HL-60 (cell line): ENCODE data around the gene CACNA1C.

ENCODE experiments used
- DNase-seq, 2 experiments: peaks; one replicate each; pipeline ENCODE4 v3.0.0-alpha.2; 2010 to 2020; ENCODE audit warnings: low read depth in 1 of 2, low spot score in 1 of 2
- H3K27ac ChIP-seq: fragments of 250-450 bp; sonication (Bioruptor Pico); replicated peaks from 2 replicates; pipeline ENCODE4 v1.5.1; 2020; ENCODE audit warnings: mild to moderate bottlenecking, moderate library complexity
- H3K27me3 ChIP-seq: fragments of 250-450 bp; sonication (Bioruptor Pico); 2 replicates; pipeline ENCODE4 v1.5.1; 2021; ENCODE audit warnings: mild to moderate bottlenecking, moderate library complexity; ENCODE audit not compliant: insufficient read depth, poor library complexity, severe bottlenecking
- H3K4me3 ChIP-seq: replicated peaks from 2 replicates; pipeline ENCODE4 v1.5.1; 2011; ENCODE audit warnings: mild to moderate bottlenecking, control low read depth, low read length; ENCODE audit not compliant: insufficient read depth
- CTCF ChIP-seq: IDR thresholded peaks from one replicate; pipeline ENCODE4 v1.5.1; 2011; ENCODE audit warnings: low read length, control low read depth, inconsistent platforms; ENCODE audit not compliant: insufficient read depth
- GABPA ChIP-seq: IDR thresholded peaks from 2 replicates; pipeline ENCODE4 v1.6.1; 2012; ENCODE audit warnings: low read depth
- POLR2AphosphoS5 ChIP-seq: IDR thresholded peaks from 2 replicates; pipeline ENCODE4 v1.6.1; 2012; ENCODE audit warnings: low read depth
- REST ChIP-seq: IDR thresholded peaks from 2 replicates; pipeline ENCODE4 v1.6.1; 2012; ENCODE audit warnings: low read depth; ENCODE audit not compliant: insufficient replicate concordance
- SPI1 ChIP-seq: IDR thresholded peaks from 2 replicates; pipeline ENCODE4 v1.6.1; 2012; ENCODE audit warnings: low read depth, mild to moderate bottlenecking, borderline replicate concordance

The CACNA1C gene

GRCh38 chr12:2654311-2654710, 601.5 kb downstream of the CACNA1C start:
- peaks cover 9% of the 10 kb centered on the region for H3K27me3 ChIP-seq
- H3K27ac ChIP-seq = no peak overlapping the region
- H3K4me3 ChIP-seq = no peak overlapping the region
- no peak for TF ChIP-seq CTCF
- TF ChIP-seq REST = no peak
- no peak for TF ChIP-seq SPI1
- TF ChIP-seq GABPA = no peak
- TF ChIP-seq POLR2AphosphoS5 = no peak
- DNase-seq = no peak

- H3K4me3 ChIP-seq = no peak overlapping the region
- H3K27ac ChIP-seq = no peak overlapping the region
- TF ChIP-seq GABPA = no peak
- TF ChIP-seq REST = no peak
- TF ChIP-seq SPI1 = no peak
- no peak for TF ChIP-seq CTCF
- no peak for TF ChIP-seq POLR2AphosphoS5
- H3K27me3 ChIP-seq = peaks cover 5% of the 10 kb centered on the region
- no peak for DNase-seq
These were observed 602.0 kb downstream of the CACNA1C start for GRCh38 chr12:2654741-2655140.

- Histone ChIP-seq H3K27ac (no peak overlapping the region), H3K27me3 (no peaks in the 10 kb centered on the region), H3K4me3 (no peak overlapping the region)
- no peak for DNase-seq
- TF ChIP-seq GABPA (no peak), REST (no peak), POLR2AphosphoS5 (no peak), SPI1 (no peak), CTCF (no peak)
These were observed 609.7 kb downstream of the CACNA1C start for GRCh38 chr12:2662524-2662923.
